Lower leg skin (tissue), 3 donors: Measurements from ENCODE around the gene DDX46.

Experiments
- POLR2A ChIP-seq, 2 donors: fragments of 450-650 bp; IDR thresholded peaks; one replicate each; pipeline ENCODE4 v1.6.1; 2016 to 2017; ENCODE audit warnings: antibody characterized with exemption in 2 of 2, mild to moderate bottlenecking in 1 of 2, moderate library complexity in 1 of 2
- TF ChIP-seq, protein P1 (sequence below), 3 donors: fragments of 450-650 bp; IDR thresholded peaks; one replicate each; pipeline ENCODE4 v1.5.1; 2016; ENCODE audit warnings: antibody characterized with exemption in 3 of 3, mild to moderate bottlenecking in 3 of 3, moderate library complexity in 2 of 3

DNA sequence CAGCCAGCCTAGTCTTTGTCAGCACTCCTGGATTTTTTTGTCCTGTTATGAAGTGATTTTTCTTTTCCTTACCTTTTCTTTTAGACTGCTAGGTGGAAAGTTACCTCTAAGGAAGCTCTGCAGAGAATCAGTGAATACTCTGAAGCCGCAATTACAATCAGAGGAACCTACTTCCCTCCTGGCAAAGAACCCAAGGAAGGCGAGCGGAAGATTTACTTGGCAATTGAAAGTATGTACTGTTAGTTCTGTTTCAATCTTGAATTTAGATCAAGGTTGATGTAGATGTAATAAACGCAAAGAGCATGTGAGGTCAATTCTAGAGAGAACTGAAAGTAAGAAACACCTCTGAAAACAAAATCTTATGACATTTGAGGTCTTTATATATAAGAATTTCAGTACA lies 60.2 kb downstream of the DDX46 start:
- TF ChIP-seq, protein P1, sequence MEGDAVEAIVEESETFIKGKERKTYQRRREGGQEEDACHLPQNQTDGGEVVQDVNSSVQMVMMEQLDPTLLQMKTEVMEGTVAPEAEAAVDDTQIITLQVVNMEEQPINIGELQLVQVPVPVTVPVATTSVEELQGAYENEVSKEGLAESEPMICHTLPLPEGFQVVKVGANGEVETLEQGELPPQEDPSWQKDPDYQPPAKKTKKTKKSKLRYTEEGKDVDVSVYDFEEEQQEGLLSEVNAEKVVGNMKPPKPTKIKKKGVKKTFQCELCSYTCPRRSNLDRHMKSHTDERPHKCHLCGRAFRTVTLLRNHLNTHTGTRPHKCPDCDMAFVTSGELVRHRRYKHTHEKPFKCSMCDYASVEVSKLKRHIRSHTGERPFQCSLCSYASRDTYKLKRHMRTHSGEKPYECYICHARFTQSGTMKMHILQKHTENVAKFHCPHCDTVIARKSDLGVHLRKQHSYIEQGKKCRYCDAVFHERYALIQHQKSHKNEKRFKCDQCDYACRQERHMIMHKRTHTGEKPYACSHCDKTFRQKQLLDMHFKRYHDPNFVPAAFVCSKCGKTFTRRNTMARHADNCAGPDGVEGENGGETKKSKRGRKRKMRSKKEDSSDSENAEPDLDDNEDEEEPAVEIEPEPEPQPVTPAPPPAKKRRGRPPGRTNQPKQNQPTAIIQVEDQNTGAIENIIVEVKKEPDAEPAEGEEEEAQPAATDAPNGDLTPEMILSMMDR (IDR thresholded peaks at IDR 0.05), result no peak
- no peak for TF ChIP-seq POLR2A (IDR thresholded peaks at IDR 0.05)
